Superior temporal gyrus (tissue), 1 donor: Measurements from ENCODE around the gene ARHGAP23.
A peak's percentile ranks its signal among the peaks of the same experiment; 100 is the strongest.

Experiments
- DNase-seq: peaks from one replicate; pipeline ENCODE4 v3.0.0-alpha.2; 2016; ENCODE audit errors: extremely low spot score

The ARHGAP23 gene

DNA sequence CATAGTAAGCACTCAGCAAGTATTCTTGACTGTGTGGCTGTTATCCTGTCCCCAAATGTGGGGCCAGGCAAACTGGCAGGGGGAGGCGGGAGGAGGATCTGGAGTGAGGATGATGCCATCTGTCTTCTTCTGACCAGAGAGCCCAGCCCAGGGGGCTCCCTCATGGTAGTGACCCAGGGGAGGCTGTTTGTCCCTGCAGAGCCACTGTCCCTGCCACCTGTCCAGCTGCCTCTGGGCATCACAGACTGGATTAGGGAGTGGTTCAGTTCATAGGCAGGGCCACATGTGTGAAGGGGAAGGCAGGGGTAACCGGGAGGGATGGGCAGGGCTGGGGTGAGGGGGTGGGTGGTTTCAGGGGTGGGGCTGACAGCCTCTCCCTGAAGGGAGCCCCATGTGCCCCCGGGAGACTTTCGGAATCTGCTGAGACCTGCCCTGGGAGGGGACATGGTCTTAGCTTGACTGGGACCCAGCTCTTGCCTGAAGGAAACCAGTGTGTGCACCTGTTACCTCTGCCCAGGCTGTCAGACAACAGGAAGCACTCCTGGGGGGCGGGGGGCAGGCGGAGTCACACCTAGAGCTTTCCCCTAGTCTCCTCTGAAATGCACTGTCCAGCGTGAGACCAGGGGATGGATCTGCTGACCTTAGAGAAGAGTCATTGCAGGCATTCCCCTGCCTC, 15.2 kb downstream of the ARHGAP23 start:
- DNase-seq, result no peak

DNA sequence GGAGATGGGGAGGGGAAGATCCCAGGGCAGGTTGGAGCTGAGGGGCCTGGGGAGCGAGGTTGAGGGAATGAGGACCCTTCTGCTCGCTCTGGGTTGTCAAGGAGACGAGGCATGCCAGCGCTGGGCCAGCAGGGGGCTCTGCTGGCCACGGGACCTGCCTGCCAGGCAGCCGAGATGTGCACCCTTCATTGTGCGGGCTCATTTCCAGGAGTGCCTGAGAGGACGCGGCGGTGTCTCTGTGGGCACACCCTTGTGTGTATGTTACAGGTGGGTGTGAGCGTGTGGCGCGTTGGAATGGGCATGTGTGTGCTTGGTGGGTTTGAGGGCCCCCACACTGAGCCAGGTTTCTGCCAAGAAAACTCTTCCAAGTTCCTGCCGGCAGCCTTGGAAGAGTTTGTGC, 15.9 kb downstream of the ARHGAP23 start:
- DNase-seq, result peak; percentile 88

DNA sequence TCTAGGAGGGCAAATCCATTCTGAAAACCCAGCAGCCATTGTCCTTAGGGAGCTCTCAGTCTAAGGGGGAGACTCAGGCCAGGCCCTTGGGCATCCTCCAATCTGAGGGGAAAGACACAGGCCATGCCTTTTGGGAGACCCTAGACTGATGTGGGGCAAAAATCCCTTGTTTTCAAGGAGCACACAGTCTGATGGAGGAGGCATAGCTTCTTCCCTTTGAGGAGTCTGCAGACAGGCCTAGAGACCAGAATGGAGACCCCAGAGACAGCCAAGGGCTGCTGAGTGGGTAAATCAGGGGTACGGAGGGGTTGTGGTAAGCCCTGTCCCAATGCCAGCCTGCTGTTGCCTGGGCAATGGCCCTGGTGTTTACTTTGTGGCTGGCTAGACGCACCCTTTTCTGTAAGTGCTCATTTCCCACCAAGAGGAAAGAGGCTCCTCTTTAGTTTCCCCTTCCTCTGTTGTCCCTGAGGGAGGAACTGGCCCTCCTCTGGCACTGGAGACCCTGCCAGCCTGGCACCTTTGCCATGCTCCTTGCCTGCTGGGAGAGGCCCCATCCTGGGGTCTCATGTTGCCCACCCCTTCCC, 19.3 kb downstream of the ARHGAP23 start:
- DNase-seq, result no peak

DNA sequence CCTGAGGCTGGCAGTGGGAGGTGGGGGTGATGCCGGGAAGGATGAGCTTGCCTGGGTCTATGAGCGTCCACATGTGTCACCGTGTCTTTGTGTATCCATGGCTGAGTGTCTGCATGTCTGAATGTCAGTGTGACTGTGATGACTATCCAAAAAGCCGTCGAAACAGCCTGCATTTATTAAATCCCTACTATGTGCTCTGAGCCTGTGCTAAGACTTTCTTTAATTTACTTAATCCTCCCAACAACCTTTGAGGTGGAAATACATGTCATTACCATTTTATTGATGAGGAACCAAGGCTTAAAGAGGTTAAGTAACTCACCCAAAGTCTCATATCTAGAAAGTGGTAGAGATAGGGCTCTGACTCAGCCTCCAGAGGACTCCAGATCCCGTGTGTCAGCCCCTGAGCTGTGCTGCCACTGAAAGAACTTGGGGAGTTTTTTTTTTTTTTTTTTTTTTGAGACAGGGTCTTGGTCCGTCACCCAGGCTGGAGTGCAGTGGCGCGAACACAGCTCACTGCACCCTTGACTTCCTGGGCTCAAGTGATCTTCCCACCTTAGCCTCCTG, 20.0 kb downstream of the ARHGAP23 start:
- no peak for DNase-seq

DNA sequence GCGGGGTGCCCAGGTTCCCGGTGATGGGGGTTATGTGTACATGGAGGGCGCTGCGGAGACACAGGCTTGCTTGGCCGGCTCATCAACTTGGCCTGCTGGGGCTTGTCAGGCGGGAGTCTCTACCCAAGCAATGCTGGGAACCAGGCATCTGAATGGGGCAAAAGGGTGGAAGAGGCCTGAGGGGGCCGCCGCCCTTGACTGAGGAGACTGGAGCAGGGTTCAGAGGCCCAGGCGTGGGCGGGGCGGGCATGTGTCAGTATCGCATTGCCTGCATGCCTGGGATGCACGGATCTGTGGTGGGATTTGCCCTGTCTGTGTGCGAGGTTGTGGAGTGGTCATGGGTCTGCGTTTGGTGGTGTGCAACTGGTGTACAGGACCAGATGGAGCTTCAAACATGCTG, 21.1 kb downstream of the ARHGAP23 start:
- no peak for DNase-seq

DNA sequence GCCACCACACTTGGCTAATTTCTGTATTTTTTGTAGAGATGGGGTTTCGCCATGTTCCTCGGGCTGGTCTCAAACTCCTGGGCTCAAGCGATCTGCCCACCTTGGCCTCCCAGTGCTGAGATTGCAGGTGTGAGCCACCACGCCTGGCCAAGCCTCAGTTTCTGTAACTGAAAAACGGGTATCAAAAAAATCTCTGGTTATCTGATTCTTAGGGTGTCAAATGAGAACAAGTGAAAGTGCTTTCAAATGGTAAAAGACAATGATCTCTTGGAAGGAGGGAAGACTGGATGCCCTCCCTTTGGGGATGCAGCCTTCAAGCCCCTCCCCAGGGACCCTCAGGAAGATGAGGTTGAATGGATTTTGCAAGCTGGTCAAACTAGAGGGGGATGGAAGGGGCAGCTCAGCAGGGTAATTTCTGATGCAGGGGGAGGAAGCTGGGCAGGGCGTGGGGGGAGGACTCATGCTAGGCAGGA, 22.3 kb downstream of the ARHGAP23 start:
- DNase-seq, result no peak

DNA sequence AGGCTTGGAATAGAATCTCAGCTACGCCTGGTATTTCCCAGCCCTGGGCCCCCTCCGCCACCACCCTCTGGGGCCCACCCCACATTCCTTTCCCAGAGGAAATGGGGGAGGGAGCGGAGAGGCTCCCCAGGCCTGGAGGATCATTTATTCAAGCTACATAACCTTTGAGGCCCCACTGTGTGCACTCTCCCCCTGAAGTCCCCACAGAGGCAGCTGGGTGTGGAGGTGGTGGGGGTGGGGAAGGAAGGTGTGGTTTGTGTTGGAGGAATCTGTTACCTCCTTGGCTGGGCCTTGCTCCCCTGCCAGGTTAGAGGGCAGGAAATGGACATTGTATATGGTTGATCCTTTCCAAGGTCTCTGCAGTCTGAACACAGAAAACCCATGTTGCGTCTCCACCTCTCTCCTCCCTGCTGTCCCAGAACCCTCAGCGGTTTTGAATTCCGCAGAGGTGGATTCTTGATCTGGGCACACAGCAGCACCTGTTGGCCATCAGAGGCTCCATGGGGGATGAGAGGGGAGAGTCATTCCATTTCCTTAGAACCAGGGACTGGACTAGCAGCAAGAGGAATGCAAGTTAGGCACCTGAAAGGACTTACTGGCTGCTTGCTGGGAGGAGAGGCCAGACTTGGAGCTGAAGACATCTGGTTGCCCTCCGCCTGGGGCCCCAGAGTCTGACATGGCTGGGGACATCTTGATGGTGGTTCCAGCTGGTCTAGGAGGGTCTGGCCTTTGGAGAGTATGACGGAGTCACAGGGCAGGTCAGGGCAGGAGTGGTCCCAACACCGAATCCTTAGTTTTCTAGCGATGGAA, 23.0 kb downstream of the ARHGAP23 start:
- DNase-seq, result no peak

DNA sequence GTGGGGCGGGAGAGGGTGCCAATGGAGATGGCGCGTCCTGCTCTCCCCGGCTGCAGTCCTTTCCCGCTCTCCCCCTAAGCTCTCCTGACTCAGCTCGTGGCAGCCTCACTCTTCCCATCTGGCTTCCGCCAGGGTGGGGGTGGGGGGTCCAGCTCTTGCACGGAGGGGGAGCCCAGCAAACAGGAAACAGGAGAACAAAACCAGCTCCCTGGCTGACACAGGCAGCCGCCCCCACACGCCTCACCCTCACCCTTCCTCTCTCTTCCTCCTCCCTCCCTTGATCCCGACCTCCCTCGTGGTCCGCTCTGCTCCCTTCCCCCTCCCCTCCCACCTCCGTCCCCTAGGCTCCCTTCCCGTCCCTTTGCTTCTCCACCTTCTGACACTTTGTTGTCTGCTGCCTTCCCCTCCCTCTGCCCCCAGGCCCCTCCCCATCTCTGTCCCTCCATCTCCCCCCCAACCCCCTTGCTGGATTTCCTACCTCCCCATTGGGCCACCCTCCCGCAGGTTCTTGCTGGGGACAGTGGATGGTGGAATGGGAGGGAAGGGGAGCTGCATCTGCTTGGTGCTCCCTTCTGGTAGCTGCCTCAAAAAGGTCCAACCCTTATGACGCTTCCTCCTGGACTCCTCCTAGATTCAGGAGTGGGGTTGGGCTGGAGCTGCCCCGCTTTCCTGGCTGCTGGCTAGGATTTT, 23.7 kb downstream of the ARHGAP23 start:
- no peak for DNase-seq

DNA sequence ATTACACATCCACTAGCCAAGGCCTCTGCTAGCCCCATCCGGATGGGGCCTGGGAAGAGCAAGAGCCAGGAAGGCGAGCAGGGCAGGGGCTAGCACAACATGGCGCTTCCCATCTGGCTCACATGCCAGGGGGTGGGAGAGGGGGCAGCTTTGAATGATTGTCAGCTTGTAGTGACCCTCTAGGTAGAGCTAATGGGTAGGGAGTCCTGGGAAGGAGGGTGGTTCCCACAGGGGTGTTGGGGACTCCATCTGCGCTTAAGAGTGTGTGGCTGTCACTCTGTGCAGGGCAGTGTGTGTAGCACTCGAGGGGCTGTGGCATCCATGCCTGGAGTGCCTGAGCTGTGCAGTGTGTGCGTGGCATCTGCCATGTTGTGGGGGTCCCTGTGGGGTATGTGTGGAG, 24.5 kb downstream of the ARHGAP23 start:
- DNase-seq, result no peak

DNA sequence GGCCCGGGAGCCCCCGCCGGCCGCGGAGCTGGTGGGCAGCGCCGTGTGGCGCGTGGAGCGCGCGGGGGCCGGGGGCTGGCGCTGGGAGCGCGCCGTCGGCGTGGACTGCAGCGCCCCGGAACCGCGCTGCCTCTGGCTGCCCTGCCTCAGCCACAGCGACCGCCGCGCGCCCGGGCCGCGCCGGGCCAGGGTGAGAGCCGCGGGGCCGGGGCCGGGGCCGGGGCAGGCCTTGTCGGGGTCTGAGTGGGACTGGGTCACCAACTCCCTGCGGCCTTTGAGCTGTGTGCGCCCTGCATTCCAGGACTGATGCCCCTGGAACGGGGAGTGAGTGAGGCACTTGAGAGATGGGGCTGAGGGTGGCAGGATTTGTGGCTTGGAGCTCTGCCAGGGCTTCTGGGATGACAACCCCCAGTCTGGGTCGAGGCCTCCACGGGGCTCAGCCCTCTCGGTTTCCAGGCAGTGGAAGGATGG, 25.7 kb downstream of the ARHGAP23 start:
- no peak for DNase-seq

DNA sequence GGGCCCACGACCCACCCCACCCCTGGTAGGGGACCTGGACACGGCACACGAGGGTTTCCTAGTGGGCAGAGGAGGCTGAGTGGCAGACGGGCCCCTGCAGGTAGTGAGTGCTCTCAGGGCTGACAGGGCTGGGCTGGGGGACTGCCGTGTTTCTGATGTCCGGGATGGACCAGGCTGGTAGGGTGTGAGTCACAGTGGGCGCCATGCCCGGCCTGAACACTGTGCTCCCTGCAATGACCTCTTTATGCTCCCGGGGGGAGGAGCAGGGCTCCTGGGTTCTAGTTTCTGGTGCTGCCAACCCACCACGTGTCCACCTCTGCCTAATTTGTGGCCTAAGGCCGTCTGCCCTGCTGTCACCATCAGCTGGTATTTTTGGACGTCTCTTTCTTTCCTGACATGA, 26.3 kb downstream of the ARHGAP23 start:
- DNase-seq, result peak; percentile 96

DNA sequence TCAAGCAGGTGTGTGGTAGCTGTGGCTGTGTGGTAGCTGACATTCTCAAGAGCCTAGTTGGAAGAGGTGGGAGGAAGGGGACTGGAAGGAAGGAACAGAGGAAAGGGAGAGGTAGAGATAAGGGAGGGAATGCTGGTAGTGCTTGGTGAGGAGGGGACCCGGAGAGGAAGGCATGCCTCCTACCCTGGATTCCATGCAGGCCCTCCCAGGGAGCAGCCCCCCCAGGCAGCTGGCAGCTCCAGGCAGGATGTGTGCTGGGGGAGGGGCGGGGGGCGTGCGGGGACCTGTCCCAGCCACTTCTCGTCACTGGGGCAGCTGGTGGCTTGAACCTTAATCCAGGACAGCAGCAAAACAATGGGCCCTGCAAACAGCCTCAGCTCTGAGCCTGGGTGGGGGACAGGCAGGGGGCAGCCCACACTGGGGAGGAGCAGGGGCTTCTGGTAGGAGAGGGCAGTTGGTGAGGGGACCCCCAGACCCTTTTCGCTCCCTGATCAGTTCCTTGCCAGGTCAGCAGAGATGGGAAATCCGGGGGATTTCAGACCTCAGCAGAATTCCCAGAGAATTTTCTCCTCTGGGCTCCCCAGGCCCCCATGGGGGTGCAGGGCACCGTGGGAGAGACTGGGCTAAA, 27.1 kb downstream of the ARHGAP23 start:
- DNase-seq, result no peak

DNA sequence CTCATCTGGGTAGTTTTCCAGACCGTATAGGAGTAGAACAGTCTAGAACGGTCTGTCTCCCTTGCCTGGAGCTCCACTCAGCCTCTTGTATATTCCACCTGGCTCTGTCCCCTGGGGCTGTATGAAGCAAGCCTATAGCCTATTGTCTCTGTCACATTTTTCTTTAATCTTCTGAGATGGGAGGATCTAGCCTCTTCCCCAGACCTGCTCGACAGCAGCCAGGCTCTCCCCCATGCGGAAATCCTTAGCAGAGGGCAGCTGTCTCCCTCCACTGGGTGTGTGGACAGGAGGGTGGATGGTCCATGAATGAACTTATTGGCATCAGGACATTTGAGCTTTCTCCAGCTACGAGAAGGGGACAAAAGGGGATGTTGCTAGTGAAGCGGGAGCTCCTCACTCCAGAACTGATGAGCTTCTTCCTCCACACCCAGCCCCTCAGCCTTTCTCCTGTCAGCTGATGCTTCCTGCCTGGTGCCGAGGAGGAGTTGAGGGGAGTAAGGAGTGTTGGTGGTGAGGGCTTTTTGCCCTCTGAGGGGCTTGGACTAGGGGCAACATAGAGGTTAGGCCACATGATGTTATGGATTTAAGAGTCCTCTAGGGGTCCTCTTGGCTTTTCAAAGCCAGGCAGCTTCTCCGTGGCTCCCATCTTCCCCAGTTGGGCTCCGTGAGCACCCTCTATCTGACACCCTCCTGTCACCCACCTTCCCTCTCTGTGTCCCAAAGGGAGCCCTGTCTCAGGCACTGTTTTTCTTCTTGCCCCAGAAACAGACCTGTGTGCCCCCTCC, 28.0 kb downstream of the ARHGAP23 start:
- no peak for DNase-seq

DNA sequence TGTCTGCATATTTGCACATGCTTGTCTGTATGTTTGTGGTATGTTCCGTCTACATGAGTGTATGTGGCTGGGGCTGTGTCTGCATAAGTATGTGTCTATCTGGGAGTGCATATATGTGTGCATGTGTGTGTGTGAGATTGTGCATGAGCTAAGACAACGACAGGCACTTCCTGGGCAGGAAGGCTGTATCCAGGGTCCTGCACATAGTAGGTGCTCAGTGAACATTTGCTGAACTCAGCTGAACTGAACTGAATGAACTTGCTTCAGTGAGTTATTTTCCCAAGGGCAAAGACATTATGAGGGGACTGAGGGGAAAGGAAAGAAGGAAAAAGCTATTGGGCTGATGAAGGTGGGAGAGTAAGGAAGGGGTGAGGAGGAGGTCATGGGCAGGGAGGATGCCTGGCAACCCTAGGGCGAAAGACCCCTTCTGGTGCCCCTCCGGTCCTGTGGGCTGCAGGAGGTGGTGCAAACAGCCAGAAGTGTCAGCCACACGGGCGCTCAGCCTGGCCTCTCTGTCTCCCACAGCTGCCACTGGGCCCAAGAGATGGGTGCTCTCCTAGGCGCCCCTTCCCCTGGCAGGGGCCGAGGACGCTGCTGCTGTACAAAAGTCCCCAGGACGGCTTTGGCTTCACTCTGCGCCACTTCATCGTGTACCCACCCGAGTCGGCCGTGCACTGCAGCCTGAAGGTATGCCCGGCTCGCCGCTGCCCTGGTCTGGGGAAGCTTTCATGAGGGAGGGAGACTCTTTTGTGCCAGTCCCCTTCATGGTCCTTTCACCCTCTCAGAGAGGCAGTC, 29.5 kb downstream of the ARHGAP23 start:
- no peak for DNase-seq

DNA sequence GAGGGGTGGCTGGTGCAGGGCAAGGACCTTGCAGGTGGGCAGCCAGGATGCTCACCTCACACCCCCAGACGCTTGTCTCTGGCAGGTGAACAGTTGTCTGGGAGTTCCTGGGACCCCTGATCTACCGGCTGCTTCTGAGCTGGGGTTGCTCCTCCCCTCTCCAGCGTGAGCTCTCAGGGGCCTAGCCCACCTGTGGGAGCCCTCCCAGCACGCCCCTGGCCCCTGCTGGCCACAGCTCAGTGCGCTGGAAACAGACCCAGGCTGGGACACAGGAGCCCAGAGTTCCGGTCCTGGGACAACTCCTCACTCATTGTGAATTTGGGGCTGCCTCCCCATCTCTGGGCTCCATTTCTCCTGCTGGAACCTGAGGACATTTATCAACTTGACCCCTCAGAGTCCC, 30.3 kb downstream of the ARHGAP23 start:
- DNase-seq, result no peak

DNA sequence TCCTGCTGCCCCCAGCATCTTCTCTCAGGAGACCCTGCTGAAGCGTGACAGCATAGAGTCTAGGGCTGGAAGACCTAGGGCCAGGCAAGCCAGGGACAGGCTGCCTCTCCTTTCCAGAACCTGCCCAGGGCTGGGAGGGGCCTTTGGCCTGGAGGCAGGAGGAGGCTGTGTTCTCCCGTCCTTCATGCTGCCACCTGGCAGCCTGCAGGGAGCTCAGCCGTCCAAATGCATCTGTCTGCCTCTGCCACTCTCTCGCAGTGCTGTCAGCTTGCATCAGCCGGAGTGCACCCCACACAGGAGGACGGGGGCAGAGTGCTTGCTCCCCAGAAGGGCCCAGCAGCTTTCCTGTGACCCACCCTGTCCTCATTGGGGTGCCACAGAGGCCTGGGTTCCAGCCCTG, 31.3 kb downstream of the ARHGAP23 start:
- DNase-seq, result no peak

DNA sequence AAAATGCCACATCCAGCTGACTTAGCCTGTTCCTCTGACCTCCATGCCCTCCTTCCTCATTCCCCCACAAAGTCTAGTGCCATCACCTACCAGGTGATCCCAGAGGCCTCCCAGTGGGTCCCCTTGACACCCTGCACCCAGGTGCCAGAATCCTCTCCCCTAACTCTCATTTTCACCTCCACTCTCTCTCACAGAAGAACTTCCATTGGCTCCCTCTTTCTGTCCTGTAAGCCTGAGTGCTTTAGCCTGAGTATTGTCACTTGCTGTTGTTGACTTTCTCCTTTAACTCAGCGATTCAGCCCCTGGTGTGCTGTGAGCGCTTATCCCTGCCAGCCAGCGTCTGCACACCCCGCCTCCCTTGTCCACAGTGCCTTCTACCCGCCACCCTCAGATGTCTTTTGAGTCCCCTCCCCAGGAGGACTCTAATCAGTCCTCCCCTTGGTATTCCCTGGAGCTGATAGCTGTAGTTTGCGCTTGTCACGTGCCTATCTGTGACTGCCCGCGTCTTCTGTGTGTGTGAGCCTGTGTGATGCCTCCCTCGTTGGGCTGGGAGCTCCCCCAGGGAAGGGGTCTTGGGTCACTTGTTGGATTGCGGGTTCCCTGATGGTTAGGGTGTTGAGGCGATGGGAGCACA, 31.9 kb downstream of the ARHGAP23 start:
- DNase-seq, result no peak

DNA sequence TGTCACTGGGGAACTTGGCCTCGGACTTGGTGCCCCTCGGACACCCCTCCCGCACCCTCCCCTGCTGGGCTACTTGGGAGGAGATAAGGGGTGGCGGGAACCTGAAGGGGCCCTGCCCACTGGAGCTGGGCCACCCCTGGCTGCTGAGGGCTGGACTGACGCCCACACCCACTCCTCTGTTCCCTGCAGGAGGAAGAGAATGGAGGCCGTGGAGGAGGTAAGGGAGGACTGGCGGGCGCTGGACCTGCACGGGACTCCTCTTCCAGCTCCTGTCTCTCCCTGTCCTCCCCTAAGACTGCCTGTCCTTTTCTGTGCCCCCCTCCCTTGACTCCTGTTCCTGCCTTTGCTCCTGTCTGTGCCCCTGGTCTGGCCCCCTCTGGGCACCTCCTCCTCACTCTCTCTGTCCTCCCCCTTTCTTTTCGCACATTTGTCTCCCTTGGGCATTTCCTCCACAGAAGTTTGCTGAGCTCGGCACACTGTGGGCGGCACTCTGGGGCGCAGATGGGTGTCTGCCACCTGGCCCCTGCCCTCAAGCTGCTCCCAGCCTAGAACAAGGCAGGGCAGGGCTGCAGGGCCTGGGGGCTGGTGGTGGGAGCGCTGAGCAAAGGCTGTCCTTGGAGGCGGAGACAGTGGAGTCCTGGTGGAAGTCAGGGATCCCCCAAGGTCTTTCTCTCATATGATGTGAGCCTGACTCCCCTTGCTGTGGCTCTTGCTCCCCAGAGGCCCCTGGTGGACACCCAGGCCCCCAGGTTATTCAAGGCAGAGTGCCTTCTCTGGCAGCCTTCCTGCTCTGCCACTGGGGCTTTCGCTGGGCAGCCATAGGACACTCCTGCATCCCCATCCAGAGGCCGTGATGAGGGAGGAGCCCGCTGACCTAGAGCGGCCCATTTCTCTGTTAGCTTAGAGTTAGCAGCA, 32.7 kb downstream of the ARHGAP23 start:
- DNase-seq, result no peak
